GM21515 (cell line): ENCODE results near the gene KRT32.

Experiments
- ATAC-seq: cut with Tn5 transposase; IDR thresholded peaks from one replicate; pipeline ENCODE4 v1.9.1; 2021; ENCODE audit not compliant: unreplicated experiment

KRT32 gene

DNA sequence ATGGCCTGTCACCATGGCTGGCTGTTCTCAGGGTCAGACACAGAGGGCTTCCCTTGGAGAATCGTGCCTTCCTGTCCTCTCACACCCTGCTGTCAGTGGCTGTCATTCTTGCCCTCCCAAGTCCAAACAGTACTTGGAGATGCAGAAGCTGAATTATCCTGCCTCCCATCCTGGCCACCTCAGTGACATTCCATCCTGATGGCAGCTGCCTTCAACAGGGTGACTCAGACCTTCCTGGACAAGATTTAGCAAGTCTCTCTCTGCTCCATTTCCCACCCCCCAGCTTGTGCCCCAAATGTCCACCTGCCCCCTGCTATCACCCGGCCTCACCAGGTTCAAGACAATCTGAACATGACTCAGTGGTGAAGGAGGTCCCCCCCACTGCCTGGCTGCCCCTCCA lies 27.3 kb upstream of the KRT32 start:
- no peak for ATAC-seq

DNA sequence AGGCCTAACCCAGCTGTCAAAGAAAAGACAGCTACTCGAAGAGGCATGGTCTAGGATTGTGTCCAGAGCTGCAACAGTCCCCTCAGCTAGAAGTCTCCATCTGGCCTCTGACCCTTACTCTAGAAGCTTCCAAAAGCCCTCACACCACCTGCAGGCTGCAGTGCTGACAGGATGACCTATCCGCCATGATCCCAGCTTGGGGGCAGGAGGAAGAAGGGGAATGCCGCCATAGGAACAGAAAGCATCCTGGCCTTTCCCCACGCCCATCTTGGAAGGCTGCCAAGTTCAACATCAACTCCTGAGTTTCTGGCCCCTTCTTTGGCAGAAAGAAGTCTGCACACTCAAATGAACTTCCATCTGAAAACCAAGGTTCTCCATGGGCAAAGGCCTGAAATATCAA lies 25.6 kb upstream of the KRT32 start:
- ATAC-seq: no peak

DNA sequence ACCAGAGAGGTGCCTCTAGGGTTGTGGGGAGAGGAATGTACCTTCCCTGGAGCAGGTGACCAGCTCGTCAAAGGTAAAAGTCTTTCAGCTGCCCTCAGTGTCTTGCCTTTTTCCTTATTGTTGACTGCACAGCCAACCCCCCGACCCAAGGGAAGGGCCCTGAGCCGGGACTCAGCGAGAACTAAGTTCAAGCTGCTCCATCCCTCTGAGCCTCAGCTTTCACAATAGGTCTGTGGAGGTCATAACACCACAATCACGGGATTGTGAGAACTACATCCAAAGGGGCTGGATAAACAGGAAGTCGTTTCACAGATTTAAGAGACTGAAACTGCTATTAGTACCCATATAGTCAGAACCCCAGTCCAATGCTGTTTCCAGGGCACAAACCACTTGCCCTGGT lies 25.2 kb upstream of the KRT32 start:
- ATAC-seq: no peak

DNA sequence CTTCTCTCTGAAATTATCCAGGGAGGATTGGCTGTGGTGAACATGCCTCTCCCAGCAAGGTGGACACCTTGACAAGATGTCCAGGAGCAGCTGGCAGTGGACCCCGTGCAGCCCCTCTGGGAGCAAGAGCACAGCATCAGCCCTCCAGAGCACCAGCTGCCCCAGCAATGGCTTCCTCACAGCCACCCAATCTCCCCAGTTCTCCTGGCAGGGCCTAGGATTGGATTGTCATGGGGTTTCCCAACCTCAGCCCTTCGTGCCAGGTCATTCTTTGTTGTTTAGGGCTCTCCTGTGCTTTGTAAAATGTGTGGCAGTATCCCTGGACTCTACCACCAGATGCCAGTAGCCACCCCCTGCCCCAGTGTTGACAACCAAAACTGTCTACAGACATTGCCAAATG lies 24.3 kb upstream of the KRT32 start:
- ATAC-seq: no peak

DNA sequence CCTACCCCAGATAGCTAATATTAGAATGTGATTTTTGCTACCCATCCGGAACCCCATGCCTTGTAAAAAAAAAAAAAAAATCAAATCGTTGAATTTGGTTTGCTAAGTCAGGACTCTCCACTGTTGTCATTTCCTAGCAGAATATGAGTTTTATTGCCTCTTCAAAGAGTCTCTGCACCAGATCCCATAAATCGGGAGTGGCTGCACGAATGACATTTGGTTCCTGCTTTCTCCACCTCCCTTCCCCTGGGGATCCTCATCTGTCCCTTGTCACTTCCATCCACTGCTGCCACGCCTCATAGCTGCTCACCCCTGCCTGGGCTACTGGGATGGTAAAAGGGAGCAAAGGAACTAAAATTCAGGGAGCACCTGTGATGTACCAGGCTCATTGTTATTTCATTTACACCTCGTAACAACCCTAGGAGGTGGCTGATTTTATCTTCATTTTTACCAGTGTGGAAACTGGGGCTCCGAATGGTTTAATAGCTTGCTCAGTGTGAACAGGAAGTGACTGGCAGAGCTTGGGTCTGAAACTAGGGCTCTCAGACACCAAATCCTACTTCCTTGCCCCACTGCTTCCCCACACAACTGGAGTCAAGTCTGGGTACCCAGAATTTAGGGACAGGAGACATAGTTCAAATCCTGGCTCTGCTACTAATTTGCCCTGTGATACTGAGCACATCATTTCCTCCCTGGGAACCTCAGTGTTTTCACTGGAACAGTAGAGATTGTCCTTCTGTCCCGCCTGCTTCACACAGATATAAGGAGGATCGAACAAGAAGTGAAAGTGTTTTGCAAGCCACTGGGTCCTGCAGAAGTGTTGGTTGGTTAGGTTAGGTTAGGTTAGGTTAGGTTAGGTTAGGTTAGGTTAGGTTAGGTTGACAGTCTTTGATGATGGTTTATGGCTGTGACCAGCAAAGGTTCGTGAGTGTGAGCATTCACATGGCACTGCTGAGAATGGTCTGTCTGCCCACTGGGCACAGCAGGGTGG lies 23.1 kb upstream of the KRT32 start:
- no peak for ATAC-seq

- no peak for ATAC-seq
Measured at GRCh38 chr17:41489531-41489930, 22.3 kb upstream of the KRT32 start, which contains the start of gene KRT36. Gene KRT36 (minus strand): TSS chr17:41489910. CDS start chr17:41489864, 46 bp downstream.

DNA sequence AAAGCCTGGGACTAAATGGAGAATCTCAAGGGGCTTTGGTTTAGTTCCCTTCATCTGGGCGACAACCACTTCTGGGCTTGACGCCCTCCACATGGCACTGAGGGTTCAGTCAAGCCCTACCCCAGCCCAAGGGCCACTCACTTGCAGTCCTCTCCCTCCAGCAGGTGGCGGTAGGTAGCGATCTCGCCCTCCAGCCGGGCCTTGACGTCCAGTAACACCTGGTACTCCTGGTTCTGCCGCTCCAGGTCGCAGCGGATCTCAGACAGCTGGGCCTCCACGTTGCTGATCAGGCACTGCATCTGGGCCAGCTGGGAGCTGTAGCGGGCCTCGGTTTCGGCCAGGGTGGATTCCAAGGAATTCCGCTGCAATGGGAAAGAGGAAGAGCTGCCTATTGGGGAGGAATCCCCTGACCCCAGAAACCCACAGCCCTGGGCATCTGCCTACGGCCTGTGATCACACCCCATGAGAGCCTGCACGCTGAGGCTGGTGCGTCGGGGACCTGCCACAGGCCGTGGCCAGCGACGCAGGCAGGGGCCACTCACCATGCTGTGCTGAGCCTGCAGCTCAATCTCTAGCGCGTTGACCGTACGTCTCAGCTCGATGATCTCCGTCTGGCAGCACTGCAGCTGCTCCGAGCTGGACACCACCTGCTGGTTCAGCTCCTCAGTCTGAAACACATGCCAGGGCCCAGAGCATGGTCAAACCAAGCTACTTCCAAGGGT lies 19.8 kb upstream of the KRT32 start:
- no peak for ATAC-seq

- ATAC-seq: no peak
Measured at GRCh38 chr17:41486316-41486715, 19.1 kb upstream of the KRT32 start.

DNA sequence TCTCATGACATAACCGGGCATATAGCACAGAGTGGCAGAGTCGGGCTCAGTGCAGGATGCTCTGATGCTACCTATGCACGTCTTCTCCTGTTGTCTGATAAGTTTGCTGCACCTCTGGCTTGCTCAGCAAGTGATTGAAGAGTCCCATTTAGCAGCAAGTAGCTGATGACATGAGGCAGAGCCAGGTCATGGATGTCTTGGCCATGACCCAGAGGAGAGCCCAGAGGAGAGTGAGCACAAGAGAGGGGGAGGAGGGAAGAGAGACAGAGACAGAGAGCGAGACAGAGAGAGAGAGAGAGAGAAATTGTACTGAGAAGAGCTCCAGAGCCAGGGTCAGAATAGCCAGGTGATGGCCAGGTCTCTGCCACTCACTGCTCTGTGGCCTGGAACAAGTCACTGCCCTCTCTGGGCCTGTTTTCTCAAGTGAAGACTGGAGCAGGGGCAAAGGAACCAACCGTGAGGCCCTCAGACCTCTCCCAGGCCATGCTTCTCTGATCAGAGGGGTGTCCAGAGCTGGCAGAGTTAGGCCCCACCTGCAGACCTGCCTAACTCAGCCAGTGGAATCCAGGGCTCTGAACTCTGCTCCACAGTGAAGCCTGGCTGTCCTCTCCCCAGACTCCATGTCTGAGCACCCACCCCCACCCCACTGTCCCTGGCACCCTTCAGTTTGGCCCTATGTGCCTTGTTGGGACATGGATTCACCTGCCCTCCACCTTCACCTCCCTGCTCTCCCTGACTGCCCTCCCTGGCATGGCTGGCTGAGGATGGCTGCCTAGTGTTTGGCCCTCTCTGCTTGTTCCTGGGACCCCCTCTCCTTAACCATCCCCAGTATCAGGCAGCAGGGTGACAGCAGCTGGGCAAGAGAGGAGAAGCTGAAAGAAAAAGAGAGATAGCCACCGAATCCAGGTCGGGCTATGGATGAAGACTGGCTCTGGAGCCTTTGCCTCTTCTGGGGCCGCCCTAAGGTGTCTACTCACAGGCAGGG lies 18.0 kb upstream of the KRT32 start:
- ATAC-seq: no peak

DNA sequence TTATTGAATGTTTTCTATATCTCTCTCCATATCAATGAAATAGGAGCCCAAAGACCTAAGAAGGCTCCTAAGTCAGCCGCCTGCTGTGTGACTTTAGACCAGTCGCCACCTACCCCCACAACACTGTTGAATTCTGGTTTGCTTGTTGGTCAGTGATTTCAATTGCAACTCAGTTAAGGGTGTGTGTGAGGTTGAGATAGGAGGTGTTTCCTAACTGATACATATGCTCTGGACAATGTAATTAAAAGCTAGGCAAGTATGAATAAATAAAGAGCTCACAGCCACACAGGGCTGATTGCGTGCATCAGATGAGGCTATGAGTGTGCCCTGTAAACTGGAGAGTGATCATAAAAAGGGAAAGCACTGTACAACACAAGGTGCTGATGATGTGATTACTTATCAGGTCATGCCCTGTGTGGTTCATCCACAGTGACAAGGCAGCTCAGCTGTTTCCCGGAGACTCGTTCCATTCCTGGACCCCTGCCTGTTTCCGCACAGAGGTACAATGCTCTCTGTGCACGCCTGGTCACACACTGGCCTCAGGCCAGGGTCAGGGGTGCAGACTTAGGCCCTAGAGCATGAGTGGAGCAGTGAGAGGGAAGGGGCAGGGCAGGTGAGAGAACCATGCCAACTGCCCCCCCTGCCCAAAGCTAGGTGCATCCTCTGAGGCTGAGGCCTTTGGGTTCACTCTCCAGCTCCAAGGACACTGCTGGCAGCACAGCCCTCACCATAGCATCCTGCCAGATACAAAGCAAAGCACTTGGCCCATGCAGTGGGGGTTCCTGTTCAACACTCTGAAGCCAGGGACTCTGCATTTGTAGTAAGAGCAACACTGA lies 17.0 kb upstream of the KRT32 start:
- no peak for ATAC-seq

GRCh38 chr17:41483531-41483930 lies 16.3 kb upstream of the KRT32 start:
- no peak for ATAC-seq

- ATAC-seq: no peak
Measured at GRCh38 chr17:41481036-41481435, 13.8 kb upstream of the KRT32 start, which contains the start of gene KRT35. Gene KRT35 (minus strand): TSS chr17:41481151. CDS start chr17:41481097, 54 bp downstream.

DNA sequence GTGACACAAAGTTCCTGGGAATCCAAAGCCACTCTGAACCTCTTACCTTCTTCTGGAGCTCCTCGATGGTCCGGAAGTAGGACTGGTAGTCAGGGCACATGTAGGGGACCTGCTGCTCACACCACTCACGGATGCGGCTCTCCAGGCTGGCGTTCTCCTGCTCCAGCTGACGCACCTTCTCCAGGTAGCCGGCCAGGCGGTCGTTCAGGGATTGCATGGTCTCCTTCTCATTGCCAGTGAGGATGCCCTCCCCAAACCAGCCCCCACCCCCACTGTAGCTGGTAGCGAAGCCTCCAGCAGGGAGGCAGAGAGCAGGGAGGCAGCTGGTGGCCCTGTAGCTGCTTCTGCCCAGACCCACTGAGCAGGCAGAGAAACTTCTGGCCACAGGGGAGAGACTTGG lies 13.4 kb upstream of the KRT32 start:
- ATAC-seq: no peak

DNA sequence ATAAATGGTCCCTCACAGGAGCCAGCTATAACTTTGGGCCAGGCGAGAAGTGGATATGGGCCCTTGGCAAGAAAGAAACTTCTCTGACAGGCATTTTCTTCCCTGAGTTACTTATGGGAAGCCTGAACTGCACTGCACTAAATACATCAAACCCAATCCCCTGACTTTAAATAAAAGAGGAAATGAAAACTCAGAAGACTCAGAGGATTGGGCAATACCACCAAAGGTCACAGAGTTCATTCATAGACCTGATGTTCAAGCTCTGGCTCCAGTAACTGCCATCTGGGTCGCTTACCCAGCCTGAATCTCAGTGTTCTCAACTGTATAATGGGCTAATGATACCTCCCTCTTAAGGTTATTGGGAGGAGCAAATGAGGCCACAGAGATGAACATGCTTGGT lies 12.9 kb upstream of the KRT32 start:
- no peak for ATAC-seq

DNA sequence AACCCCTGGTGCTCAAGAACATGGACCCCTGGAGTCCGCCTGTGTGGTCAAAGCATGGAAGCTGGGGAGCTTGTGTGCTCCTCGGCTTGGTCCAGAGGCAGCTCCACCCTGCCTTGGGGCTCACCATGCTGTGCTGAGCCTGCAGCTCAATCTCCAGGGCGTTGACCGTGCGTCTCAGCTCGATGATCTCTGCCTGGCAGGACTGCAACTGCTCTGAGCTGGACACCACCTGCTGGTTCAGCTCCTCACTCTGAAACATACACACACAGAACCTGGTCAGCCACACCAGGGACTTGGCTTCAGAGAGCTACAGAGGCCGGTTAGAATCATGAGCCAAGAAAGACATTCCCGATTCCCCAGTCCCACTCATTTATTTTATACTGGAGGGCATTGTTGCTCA lies 11.1 kb upstream of the KRT32 start:
- no peak for ATAC-seq

GRCh38 chr17:41476866-41477815 lies 10.0 kb upstream of the KRT32 start:
- no peak for ATAC-seq

DNA sequence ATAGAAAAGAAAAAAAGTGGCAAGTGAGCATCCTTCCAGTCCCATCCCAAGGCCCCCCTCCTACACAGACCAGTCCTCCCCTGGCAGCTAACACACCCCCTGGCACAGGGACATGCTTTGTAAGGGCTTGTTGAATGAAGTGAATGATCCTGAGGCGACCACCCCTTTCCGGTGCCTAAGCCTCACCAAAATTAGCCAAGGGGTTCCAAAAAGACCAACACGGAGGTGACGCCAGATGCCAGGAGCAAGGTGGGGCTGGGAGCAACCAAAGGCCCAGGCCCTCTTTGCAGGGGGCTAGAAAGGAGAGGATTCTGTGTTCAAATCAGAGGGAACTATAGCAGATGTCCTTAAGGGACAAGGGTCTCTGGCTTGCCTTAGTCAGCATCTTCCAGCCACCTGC lies 8.2 kb upstream of the KRT32 start:
- ATAC-seq: no peak

DNA sequence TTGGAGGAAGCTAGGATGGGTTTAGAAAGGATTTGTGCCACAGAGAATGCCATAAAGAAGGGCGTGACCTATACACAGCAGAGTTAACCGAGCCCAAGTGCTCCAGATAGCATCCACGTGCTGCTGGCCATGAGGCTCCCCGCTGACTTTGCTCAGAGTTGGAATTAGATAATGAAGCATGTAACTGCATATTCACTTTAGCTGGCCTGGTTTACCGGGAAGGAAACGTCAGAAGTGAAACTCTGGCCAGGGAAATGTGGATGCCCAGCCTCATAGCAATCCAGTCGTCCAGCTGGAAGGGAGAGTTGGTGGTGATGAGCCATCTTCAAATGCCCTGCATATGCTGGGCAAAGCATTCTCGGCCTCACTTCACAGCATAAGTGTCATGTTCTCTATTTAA lies 7.7 kb upstream of the KRT32 start:
- no peak for ATAC-seq

- ATAC-seq: no peak
Measured at GRCh38 chr17:41468346-41468745, 1.2 kb upstream of the KRT32 start.
